Heart left ventricle (tissue), 16 donors: ENCODE measurements around the gene MKRN2OS. TPM values are rescaled to one million over a fixed set of nuclear protein-coding genes. Genes with fewer than 3 reads are reported as not detected.

Experiments
- ATAC-seq, 4 donors: fragments of 200-7000 bp; cut with Tn5 transposase; one replicate each; pipeline ENCODE4 v1.9.1; 2020 to 2022; ENCODE audit warnings: moderate library complexity in 4 of 4, mild to moderate bottlenecking in 3 of 4, moderate number of reproducible peaks in 1 of 4
- DNase-seq, 5 donors: peaks; one replicate each; pipeline ENCODE4 v3.0.0-alpha.2; 2020
- H3K27ac ChIP-seq, 12 donors: fragments of 200-600 bp; sonication (generic) in 4 of 12; one replicate each; pipeline versions ENCODE4 v1.5.0 to v1.8.0; 2016 to 2022; ENCODE audit warnings: mild to moderate bottlenecking in 2 of 12
- H3K27me3 ChIP-seq, 9 donors: fragments of 200-600 bp; sonication (generic) in 2 of 9; one replicate each; pipeline versions ENCODE4 v1.5.1 to v1.8.0; 2016 to 2022; ENCODE audit warnings: mild to moderate bottlenecking in 3 of 9
- H3K36me3 ChIP-seq, 9 donors: fragments of 200-600 bp; sonication (generic) in 2 of 9; one replicate each; pipeline versions ENCODE4 v1.5.0 to v1.8.0; 2018 to 2022; ENCODE audit warnings: mild to moderate bottlenecking in 2 of 9
- H3K4me1 ChIP-seq, 12 donors: fragments of 200-600 bp; sonication (generic) in 4 of 12; one replicate each; pipeline versions ENCODE4 v1.5.0 to v1.8.0; 2016 to 2022; ENCODE audit warnings: mild to moderate bottlenecking in 3 of 12
- H3K4me3 ChIP-seq, 12 donors: fragments of 200-600 bp; sonication (generic) in 4 of 12; one replicate each; pipeline versions ENCODE4 v1.5.0 to v1.8.0; 2017 to 2022; ENCODE audit warnings: mild to moderate bottlenecking in 9 of 12, moderate library complexity in 4 of 12
- H3K9me3 ChIP-seq, 12 donors: fragments of 200-600 bp; sonication (generic) in 4 of 12; one replicate each; pipeline versions ENCODE4 v1.5.0 to v1.8.0; 2016 to 2022; ENCODE audit warnings: mild to moderate bottlenecking in 1 of 12
- CTCF ChIP-seq, 12 donors: fragments of 200-600 bp; sonication (generic) in 4 of 12; IDR thresholded peaks; one replicate each; pipeline versions ENCODE4 v1.5.0 to v1.8.0; 2018 to 2022; ENCODE audit warnings: antibody characterized with exemption in 12 of 12, mild to moderate bottlenecking in 5 of 12
- POLR2A ChIP-seq, 2 donors: fragments of 450-650 bp; IDR thresholded peaks; one replicate each; pipeline ENCODE4 v1.6.1; 2017; ENCODE audit warnings: antibody characterized with exemption in 2 of 2, mild to moderate bottlenecking in 2 of 2, moderate library complexity in 2 of 2
- WGBS, 4 donors: extraction: QIAGEN DNeasy Blood & Tissue Kit in 2 of 4; methylation state at CpG; one replicate each; pipeline versions ENCODE4 v1.1.5 to v1.1.7; 2013 to 2018; 5-methylcytosine and 5-hydroxymethylcytosine counted together
- intact Hi-C, 10 donors: fragments of 100-400 bp; cut with DNase I; formaldehyde crosslinking; loops; one replicate each; pipeline versions ENCODE4 v1.11.1 to v1.14.2; 2022
- polyA plus RNA-seq, 2 donors: library from polyadenylated mRNA; stranded (reverse); fragments of 200-250 nt; gene quantifications; one replicate each; pipeline ENCODE4 v1.2.3, GENCODE V29; 2013
- total RNA-seq, 9 donors: library from RNA; depleted of rRNA in 2 of 9; stranded (reverse); fragments of >200 nt in 2 of 9; fragmentation: NEBNext Ultra II Directional in 3 of 9; extraction: Animal tissue kit (Norgen Biotek cat#: 25700) in 3 of 9; gene quantifications; one replicate each; pipeline versions ENCODE4 v1.1.0 to v1.2.4, GENCODE V29; 2016 to 2023
- donor health status: ischemic (EF 13 %, LVEDD 7.1; RV severe dilation, severe dysfunction).
- donor health status: healthy with polysubstance abuse.
- donor health status: DM: no; HTN: yes; CAD: no.
- donor health status: DM: no; HTN: no; CAD: no.
- donor health status: ischemic (EF 25% LVEDD 6.9; RV normal size, moderate dysfunction).
- donor health status: ischemic (EF 25% LVEDD 5.7; RV mildly dilated, moderate dysfunction).
- donor health status: healthy.
- donor health status: DM: yes; HTN: yes; CAD: no.
- donor health status: ischemic (EF 35%, LVEDD 5.7; RV mildly dilated, moderate dysfunction).
- donor health status: nonischemic (EF 11% LVEDD 7.7; RV severe dilation, severe dysfunction).
- donor health status: DM: yes; HTN: yes; CAD: no.
- donor health status: PGD.
- donor health status: ischemic (EF 29% LVEDD 5.4; RV normal size, mild dysfunction).
- donor health status: nonischemic (EF 23%, LVEDD 6.1; RV moderate dilation, normal function).

Gene MKRN2OS
- total and polyA plus RNA-seq, 11 donors = 0.42 to 11.4 (median 1.1) TPM; not detected in 4

GRCh38 chr3:12522721-12523120 lies 22.6 kb downstream of the MKRN2OS start:
- TF ChIP-seq POLR2A (IDR thresholded peaks at IDR 0.05) (no peak), CTCF (IDR thresholded peaks at IDR 0.05) (peak in 7 of 12 donors; percentile 1 to 51 (median 43))
- H3K36me3 ChIP-seq = peaks cover 0 to 36% (median 17%) of the 10 kb centered on the region in 9 donors
- H3K9me3 ChIP-seq = no peaks in the 10 kb centered on the region
- H3K27ac ChIP-seq = peak overlapping the region in 3 of 12 donors; percentile 26 to 54 (median 41)
- DNase-seq = peak in 4 of 5 donors; percentile 43 to 81 (median 59)
- 48 to 82% (median 65%) methylated on average over 1 of the region's 1 CpG for WGBS, 4 donors
- peaks cover 0 to 15% (median 0%) of the 10 kb centered on the region in 12 donors for H3K4me1 ChIP-seq
- intact Hi-C loops = no loop called here
- ATAC-seq = peak; percentile 86 to 93 (median 90)
- H3K27me3 ChIP-seq = no peaks in the 10 kb centered on the region
- no peak overlapping the region for H3K4me3 ChIP-seq

- ATAC-seq (no peak), DNase-seq (no peak)
- 78 to 91% (median 85%) methylated on average over 2 of the region's 2 CpGs for WGBS, 4 donors
- H3K4me3 ChIP-seq = no peak overlapping the region
- peaks cover 0 to 28% (median 11%) of the 10 kb centered on the region in 9 donors for H3K36me3 ChIP-seq
- H3K4me1 ChIP-seq = peaks cover 0 to 26% (median 0%) of the 10 kb centered on the region in 12 donors
- intact Hi-C loops = no loop called here
- H3K9me3 ChIP-seq = no peaks in the 10 kb centered on the region
- no peak overlapping the region for H3K27ac ChIP-seq
- TF ChIP-seq CTCF (IDR thresholded peaks at IDR 0.05) (no peak), POLR2A (IDR thresholded peaks at IDR 0.05) (no peak)
- no peaks in the 10 kb centered on the region for H3K27me3 ChIP-seq
Observed at GRCh38 chr3:12521010-12521409, 24.3 kb downstream of the MKRN2OS start.

GRCh38 chr3:12518261-12519028 lies 26.9 kb downstream of the MKRN2OS start:
- Histone ChIP-seq H3K4me1 (peaks cover 0 to 35% (median 0%) of the 10 kb centered on the region in 12 donors), H3K9me3 (no peaks in the 10 kb centered on the region), H3K27me3 (no peaks in the 10 kb centered on the region), H3K36me3 (peaks cover 0 to 21% (median 9%) of the 10 kb centered on the region in 9 donors), H3K27ac (no peak overlapping the region), H3K4me3 (no peak overlapping the region)
- TF ChIP-seq CTCF (IDR thresholded peaks at IDR 0.05) (no peak), POLR2A (IDR thresholded peaks at IDR 0.05) (no peak)
- WGBS, 4 donors = 87 to 97% (median 93%) methylated on average over 6 of the region's 6 CpGs
- intact Hi-C loops = no loop called here
- peak in 1 of 4 donors; percentile 47 for ATAC-seq
- no peak for DNase-seq

GRCh38 chr3:12516873-12517272 lies 28.4 kb downstream of the MKRN2OS start:
- no peak overlapping the region for H3K4me3 ChIP-seq
- peaks cover 0 to 35% (median 2%) of the 10 kb centered on the region in 12 donors for H3K4me1 ChIP-seq
- DNase-seq (no peak), ATAC-seq (no peak)
- TF ChIP-seq CTCF (IDR thresholded peaks at IDR 0.05) (no peak), POLR2A (IDR thresholded peaks at IDR 0.05) (no peak)
- no peak overlapping the region for H3K27ac ChIP-seq
- 76 to 86% (median 81%) methylated on average over 11 of the region's 11 CpGs for WGBS, 4 donors
- H3K36me3 ChIP-seq = peaks cover 0 to 16% (median 8%) of the 10 kb centered on the region in 9 donors
- intact Hi-C loops = no loop called here
- no peaks in the 10 kb centered on the region for H3K27me3 ChIP-seq
- H3K9me3 ChIP-seq = no peaks in the 10 kb centered on the region
